ENCODE data around the gene PLS1.

PLS1 gene

GRCh38 chr3:142638291-142638690 is 42.1 kb downstream of the PLS1 start:
- DNase-seq (ENCODE audit: low read depth in 2 of 2), result no peak

DNA sequence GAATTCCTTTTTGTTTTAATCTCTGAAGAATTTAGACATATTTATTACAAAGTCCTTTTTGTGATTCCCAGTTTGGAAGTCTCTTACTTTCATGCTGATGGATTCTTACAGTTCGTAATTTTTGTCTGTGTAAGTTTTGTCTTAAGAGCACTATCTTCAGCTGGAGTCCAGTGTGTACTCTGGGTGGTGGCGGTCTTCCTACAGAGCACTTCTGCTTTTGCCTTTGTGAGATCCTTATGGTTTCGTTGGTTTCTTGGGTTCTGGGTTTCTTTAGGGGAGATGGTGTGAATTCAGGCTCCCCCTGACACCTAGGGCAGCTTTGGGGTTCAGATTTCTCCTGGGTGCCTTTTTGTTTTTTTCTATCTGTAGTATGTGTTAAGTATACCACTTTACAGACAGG is 45.3 kb downstream of the PLS1 start:
- DNase-seq (ENCODE audit: low read depth in 2 of 2), result no peak

GRCh38 chr3:142642956-142643355 is 46.8 kb downstream of the PLS1 start:
- no peak for DNase-seq (ENCODE audit: low read depth in 2 of 2)

DNA sequence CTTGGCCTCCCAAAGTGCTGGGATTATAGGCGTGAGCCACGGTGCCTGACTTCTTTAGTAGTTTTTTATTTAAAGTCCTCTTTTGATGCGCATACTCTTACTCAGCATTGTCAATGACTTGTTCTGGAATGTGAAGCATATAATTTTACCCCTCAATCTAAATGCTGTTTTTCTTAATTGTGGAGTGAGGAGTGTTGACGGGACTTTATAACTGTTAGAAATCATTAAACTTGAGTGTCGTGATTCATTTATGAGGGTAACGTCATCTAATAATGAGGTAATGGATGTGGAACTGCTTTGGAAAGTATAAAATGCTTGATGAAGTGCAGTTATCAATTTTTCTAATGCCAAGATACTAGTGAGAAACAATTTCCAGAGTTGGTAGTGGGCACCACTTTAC is 48.3 kb downstream of the PLS1 start:
- no peak for DNase-seq (ENCODE audit: low read depth in 2 of 2)

DNA sequence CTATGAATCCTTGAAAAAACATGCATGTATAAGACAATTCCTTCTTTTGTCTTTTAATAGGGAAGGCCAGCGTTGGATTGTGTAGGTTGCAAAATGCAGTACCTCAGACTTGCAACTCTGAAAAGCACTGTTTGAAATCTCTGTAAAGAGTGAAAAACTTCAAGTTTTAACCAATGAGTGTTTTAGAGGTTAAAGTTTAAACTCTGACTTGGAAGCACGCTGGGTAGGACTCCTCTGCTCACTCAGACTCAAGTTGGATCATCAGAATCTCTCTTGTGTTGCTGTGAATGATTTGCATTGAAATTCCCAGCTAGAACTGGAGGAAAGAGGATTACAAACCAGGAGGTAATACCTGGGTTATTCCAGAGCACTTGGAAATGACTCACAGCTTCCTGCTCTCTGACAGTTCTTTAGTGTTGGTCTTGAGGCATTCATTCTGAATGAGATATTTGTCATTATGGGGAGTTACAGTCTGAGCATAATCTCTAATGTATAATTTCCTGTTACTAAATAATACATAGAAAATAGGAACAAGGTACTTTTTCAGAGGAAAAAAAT is 49.1 kb downstream of the PLS1 start:
- no peak for DNase-seq (ENCODE audit: low read depth in 2 of 2)

- DNase-seq (ENCODE audit: low read depth in 2 of 2), result no peak
These were observed 50.0 kb downstream of the PLS1 start for GRCh38 chr3:142646020-142646785.

GRCh38 chr3:142647856-142648255 is 51.7 kb downstream of the PLS1 start:
- no peak for DNase-seq (ENCODE audit: low read depth in 2 of 2)

- no peak for DNase-seq (ENCODE audit: low read depth in 2 of 2)
These were observed 52.8 kb downstream of the PLS1 start for GRCh38 chr3:142648950-142649349.

GRCh38 chr3:142650001-142650693 is 54.0 kb downstream of the PLS1 start:
- no peak for DNase-seq (ENCODE audit: low read depth in 2 of 2)

DNA sequence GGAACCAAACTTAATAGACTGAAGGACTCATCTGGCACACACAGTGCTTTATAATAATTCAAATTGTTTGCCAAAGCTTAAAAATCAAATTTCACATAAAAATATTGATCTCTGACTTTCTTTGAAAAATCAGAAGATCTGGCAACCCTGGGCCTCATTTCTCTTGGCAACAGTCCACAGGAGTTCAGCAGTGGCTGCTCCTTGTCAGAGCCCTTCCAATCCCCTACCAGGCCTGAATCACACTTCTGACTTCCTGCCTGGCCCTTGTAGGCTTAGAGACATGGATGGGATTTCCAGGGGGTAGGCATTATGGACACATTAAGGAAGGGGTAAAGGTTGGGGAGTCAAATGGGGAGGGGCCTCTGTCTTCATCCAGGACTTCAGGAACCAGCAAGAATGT is 55.5 kb downstream of the PLS1 start:
- no peak for DNase-seq (ENCODE audit: low read depth in 2 of 2)

GRCh38 chr3:142652826-142653292 is 56.7 kb downstream of the PLS1 start:
- no peak for DNase-seq (ENCODE audit: low read depth in 2 of 2)

- DNase-seq (ENCODE audit: low read depth in 2 of 2), result no peak
These were observed 60.4 kb downstream of the PLS1 start for GRCh38 chr3:142656575-142656974.

GRCh38 chr3:142657033-142657432 is 60.8 kb downstream of the PLS1 start:
- no peak for DNase-seq (ENCODE audit: low read depth in 2 of 2)

DNA sequence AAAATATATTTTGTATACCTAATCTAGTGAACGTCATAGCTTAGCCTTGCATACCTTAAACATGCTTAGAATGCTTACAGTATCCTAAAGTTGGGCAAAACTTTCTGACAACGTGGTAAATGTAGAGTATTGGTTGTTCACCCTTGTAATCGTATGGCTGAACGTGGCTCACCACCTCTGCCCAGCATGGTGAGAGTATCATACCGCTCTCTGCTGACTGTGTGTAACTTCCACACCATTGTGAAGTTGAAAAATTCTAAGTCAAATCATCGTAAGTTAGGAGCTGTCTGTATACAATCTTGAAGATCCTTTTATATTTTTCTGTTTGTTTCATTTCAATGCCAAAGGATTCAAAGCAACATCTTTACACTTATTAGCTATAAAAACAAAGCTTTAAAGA is 64.2 kb downstream of the PLS1 start:
- no peak for DNase-seq (ENCODE audit: low read depth in 2 of 2)

DNA sequence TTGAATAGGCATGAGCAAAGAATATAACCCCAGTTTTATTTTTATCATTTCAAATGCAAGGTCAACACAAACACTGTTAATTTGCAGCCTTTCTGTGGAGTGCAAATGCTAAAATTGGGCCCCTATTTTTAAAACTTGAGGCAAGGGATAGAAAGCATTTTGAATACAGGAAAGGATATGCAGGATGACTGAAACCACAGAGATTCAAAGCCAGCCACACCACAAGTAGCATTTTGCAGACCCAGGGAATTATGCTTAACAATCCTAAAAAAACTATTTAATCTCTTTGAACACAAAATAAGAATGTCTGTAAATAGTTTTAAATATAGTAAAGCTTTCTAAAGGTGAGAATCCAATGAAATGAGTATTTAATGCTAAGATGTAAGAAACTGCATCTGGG is 64.7 kb downstream of the PLS1 start:
- no peak for DNase-seq (ENCODE audit: low read depth in 2 of 2)

DNA sequence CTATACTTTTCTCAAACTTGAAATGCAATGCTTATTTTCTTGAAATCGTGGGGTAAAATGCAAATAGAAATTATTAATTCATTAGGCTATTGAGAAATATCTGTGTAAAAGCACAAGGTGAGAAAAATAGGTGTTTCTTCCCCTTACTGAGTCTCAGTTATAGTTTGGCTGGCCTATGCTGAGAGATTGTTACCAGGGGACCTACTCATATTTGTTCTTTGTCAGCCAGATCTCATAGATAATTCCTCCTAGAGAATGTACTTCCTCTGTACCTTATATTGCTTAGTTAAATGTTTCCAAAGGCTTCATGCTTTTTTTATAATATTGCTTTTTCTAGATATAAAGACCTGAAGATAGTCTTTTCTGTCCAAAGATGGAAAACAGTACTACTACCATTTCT is 67.7 kb downstream of the PLS1 start:
- no peak for DNase-seq (ENCODE audit: low read depth in 2 of 2)

- no peak for DNase-seq (ENCODE audit: low read depth in 2 of 2)
These were observed 68.1 kb downstream of the PLS1 start for GRCh38 chr3:142664311-142664710.

DNA sequence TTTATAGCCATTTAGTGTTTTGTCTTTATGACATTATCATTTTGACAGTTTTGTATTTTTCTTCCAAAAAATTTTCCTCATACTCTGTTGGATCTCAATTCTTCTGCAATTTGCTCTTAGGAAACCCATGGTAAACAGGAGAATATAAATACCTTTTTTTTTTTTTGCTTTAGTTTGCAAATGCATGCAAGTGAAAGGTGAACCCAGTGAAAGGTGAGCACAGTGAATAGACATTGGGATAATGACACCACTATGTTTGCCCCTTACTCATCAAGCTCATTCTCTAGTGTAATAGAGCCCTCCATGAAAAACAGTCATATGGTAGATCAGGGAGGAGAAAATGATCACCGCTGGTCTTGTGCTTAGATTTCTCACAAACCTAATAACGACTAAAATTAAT is 68.6 kb downstream of the PLS1 start:
- DNase-seq (ENCODE audit: low read depth in 2 of 2), result no peak

- DNase-seq (ENCODE audit: low read depth in 2 of 2), result no peak
These were observed 73.9 kb downstream of the PLS1 start for GRCh38 chr3:142670120-142670519.

- no peak for DNase-seq (ENCODE audit: low read depth in 2 of 2)
These were observed 80.0 kb downstream of the PLS1 start for GRCh38 chr3:142676151-142676550.

DNA sequence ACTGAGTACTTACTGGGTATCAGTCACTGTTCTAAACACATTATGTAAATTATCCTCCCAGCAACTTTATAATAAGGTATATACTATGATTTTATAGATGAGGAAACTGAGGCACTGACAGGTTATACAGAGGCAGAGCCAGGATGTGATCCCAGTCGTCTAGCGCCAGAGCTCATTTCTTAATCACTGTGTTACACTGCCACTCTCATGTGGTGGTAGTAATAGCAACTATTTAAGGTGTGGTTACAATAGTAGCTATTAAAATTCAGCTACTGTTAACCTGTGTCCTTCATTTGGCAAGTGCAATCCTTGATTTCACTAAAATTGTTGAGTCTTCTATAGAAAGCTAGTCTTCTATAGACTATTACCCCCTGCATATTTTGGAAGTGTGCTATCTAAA is 84.5 kb downstream of the PLS1 start:
- no peak for DNase-seq (ENCODE audit: low read depth in 2 of 2)

DNA sequence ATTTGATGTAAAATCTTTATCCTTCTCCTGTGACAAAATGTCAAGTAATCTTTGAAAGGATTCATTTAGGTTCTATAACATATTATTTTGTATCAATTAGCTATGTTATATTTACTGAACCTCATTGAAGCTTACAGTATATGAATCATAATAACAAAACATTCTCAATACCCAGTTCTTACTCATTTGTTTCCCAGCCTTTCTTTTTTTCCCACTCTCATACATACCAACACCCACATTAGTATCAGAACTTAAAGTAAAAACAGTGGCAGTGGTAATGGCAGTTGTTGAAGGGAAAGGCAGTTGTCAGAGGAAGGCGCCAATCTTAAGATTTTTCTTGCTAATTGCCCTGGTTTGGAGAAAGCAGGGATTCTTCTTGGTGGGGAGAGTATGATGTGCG is 94.4 kb downstream of the PLS1 start:
- no peak for DNase-seq (ENCODE audit: low read depth in 2 of 2)

GRCh38 chr3:142691527-142691926 is 95.3 kb downstream of the PLS1 start:
- no peak for DNase-seq (ENCODE audit: low read depth in 2 of 2)
